ENCODE measurements around the gene C3orf18. TPM values are rescaled to one million over a fixed set of nuclear protein-coding genes. Genes with fewer than 3 reads are reported as not detected.

C3orf18 gene
- total and polyA plus RNA-seq, 9 of the 15 experiments (the other 6 are each of a cell fraction or from before 2014, with no cell fraction given) = 0.01 to 2.3 (median 0.94) TPM

GRCh38 chr3:50539356-50540286, 27.9 kb downstream of the C3orf18 start (continued):
- no peak for TF ChIP-seq HMBOX1 (IDR thresholded peaks at IDR 0.05)
- TF ChIP-seq POLR2B (IDR thresholded peaks at IDR 0.05; ENCODE audit: low read depth, partially characterized antibody) = no peak
- no peak for TF ChIP-seq TAF15 (IDR thresholded peaks at IDR 0.05; ENCODE audit: low read depth, low read length)
- TF ChIP-seq NR2F6 (CRISPR knock-in tag; IDR thresholded peaks at IDR 0.05) = no peak
- no peak for TF ChIP-seq RFX5 (IDR thresholded peaks at IDR 0.05; ENCODE audit: low read depth, low read length)
- TF ChIP-seq FOXA3 (CRISPR knock-in tag; conservative IDR thresholded peaks at IDR 0.05 in 1 of 2, IDR thresholded peaks at IDR 0.05 in 1 of 2) = no peak
- TF ChIP-seq ZNF511 (CRISPR knock-in tag; IDR thresholded peaks at IDR 0.05) = no peak
- TF ChIP-seq ETS2 (tag; IDR thresholded peaks at IDR 0.05; ENCODE audit: borderline replicate concordance, poor library complexity, severe bottlenecking) = no peak
- peak in 1 of 2 experiments; percentile 73; a peak in 2 of 4 replicates for TF ChIP-seq HDAC1 (IDR thresholded peaks at IDR 0.05)
- no peak for TF ChIP-seq ZNF583 (CRISPR knock-in tag; IDR thresholded peaks at IDR 0.05)
- no peak for TF ChIP-seq CREBBP (IDR thresholded peaks at IDR 0.05; ENCODE audit: low read depth, low read length)
- TF ChIP-seq NFRKB (IDR thresholded peaks at IDR 0.05; ENCODE audit: low read depth) = no peak
- TF ChIP-seq ARNT (IDR thresholded peaks at IDR 0.05) = no peak
- TF ChIP-seq ZKSCAN8 (CRISPR knock-in tag; IDR thresholded peaks at IDR 0.05) = no peak
- no peak for TF ChIP-seq SP1 (CRISPR knock-in tag; IDR thresholded peaks at IDR 0.05)
- no peak for TF ChIP-seq ZNF707 (CRISPR knock-in tag; conservative IDR thresholded peaks at IDR 0.05)
- TF ChIP-seq THRAP3 (IDR thresholded peaks at IDR 0.05; ENCODE audit: borderline replicate concordance) = no peak
- peak; percentile 84 for TF ChIP-seq ZNF592 (IDR thresholded peaks at IDR 0.05)
- no peak for TF ChIP-seq ZNF695 (CRISPR knock-in tag; IDR thresholded peaks at IDR 0.05)
- TF ChIP-seq PHF20 (IDR thresholded peaks at IDR 0.05; ENCODE audit: partially characterized antibody) = no peak
